Endothelial cell (in vitro differentiated cells): ENCODE data around the gene STAB2. TPM values are rescaled to one million over a fixed set of nuclear protein-coding genes. Genes with fewer than 3 reads are reported as not detected.

Experiments
- DNase-seq: peaks from one replicate; pipeline ENCODE4 v3.0.0; 2021; ENCODE audit warnings: low spot score
- H3K27ac Mint-ChIP-seq: one replicate; pipeline ENCODE4 v1.8.0; 2021; ENCODE audit warnings: mixed read lengths, inconsistent platforms; ENCODE audit not compliant: unreplicated experiment
- H3K27me3 Mint-ChIP-seq: one replicate; pipeline ENCODE4 v1.8.0; 2021; ENCODE audit warnings: mild to moderate bottlenecking, moderate library complexity, mixed read lengths, inconsistent platforms; ENCODE audit not compliant: unreplicated experiment
- H3K36me3 Mint-ChIP-seq: one replicate; pipeline ENCODE4 v1.8.0; 2021; ENCODE audit warnings: mild to moderate bottlenecking, low read depth, mixed read lengths, inconsistent platforms; ENCODE audit not compliant: unreplicated experiment
- H3K4me1 Mint-ChIP-seq: one replicate; pipeline ENCODE4 v1.8.0; 2021; ENCODE audit warnings: mild to moderate bottlenecking, mixed read lengths, inconsistent platforms; ENCODE audit not compliant: unreplicated experiment
- H3K4me3 Mint-ChIP-seq: one replicate; pipeline ENCODE4 v1.8.0; 2021; ENCODE audit warnings: mild to moderate bottlenecking, mixed read lengths, inconsistent platforms; ENCODE audit not compliant: unreplicated experiment
- H3K9me3 Mint-ChIP-seq: one replicate; pipeline ENCODE4 v1.8.0; 2021; ENCODE audit warnings: mixed read lengths, inconsistent platforms; ENCODE audit not compliant: unreplicated experiment
- CTCF ChIP-seq: fragments of 200-600 bp; sonication (generic); IDR thresholded peaks from one replicate; pipeline ENCODE4 v1.5.0; 2021; ENCODE audit warnings: antibody characterized with exemption; ENCODE audit not compliant: unreplicated experiment
- total RNA-seq: library from RNA; stranded (reverse); fragmentation: NEBNext Ultra II Directional; extraction: Animal tissue kit (Norgen Biotek cat#: 25700); gene quantifications from one replicate; pipeline ENCODE4 v1.2.1, GENCODE V29; 2021; ENCODE audit not compliant: unreplicated experiment

Gene STAB2
- total RNA-seq, 1 donor from 2014 or later = 0.10 TPM

- Mint-ChIP-seq H3K4me1 (peaks cover 15% of the 10 kb centered on the region), H3K36me3 (no peaks in the 10 kb centered on the region), H3K9me3 (no peaks in the 10 kb centered on the region), H3K4me3 (no peak overlapping the region), H3K27ac (peak overlapping the region; percentile 45), H3K27me3 (peaks cover 2% of the 10 kb centered on the region)
- no peak for DNase-seq
- no peak for TF ChIP-seq CTCF
Measured at GRCh38 chr12:103799504-103799856, 212.4 kb downstream of the STAB2 start.

GRCh38 chr12:103799857-103800771 lies 213.0 kb downstream of the STAB2 start:
- H3K4me3 Mint-ChIP-seq = no peak overlapping the region
- peaks cover 2% of the 10 kb centered on the region for H3K27me3 Mint-ChIP-seq
- H3K27ac Mint-ChIP-seq = peak overlapping the region; percentile 17
- no peak for DNase-seq
- peaks cover 15% of the 10 kb centered on the region for H3K4me1 Mint-ChIP-seq
- no peak for TF ChIP-seq CTCF
- H3K9me3 Mint-ChIP-seq = no peaks in the 10 kb centered on the region
- H3K36me3 Mint-ChIP-seq = no peaks in the 10 kb centered on the region

GRCh38 chr12:103801709-103802585 lies 214.9 kb downstream of the STAB2 start:
- no peak overlapping the region for H3K4me3 Mint-ChIP-seq
- H3K36me3 Mint-ChIP-seq = no peaks in the 10 kb centered on the region
- H3K27ac Mint-ChIP-seq = no peak overlapping the region
- no peak for DNase-seq
- H3K27me3 Mint-ChIP-seq = peaks cover 2% of the 10 kb centered on the region
- no peaks in the 10 kb centered on the region for H3K9me3 Mint-ChIP-seq
- TF ChIP-seq CTCF = no peak
- H3K4me1 Mint-ChIP-seq = peaks cover 15% of the 10 kb centered on the region

GRCh38 chr12:103802586-103802886 lies 215.5 kb downstream of the STAB2 start:
- no peak for DNase-seq
- no peak overlapping the region for H3K27ac Mint-ChIP-seq
- no peaks in the 10 kb centered on the region for H3K36me3 Mint-ChIP-seq
- peaks cover 15% of the 10 kb centered on the region for H3K4me1 Mint-ChIP-seq
- H3K4me3 Mint-ChIP-seq = no peak overlapping the region
- no peaks in the 10 kb centered on the region for H3K9me3 Mint-ChIP-seq
- no peak for TF ChIP-seq CTCF
- no peaks in the 10 kb centered on the region for H3K27me3 Mint-ChIP-seq

- H3K27ac Mint-ChIP-seq = no peak overlapping the region
- H3K4me1 Mint-ChIP-seq = peaks cover 15% of the 10 kb centered on the region
- DNase-seq = no peak
- no peak for TF ChIP-seq CTCF
- no peak overlapping the region for H3K4me3 Mint-ChIP-seq
- H3K27me3 Mint-ChIP-seq = no peaks in the 10 kb centered on the region
- no peaks in the 10 kb centered on the region for H3K9me3 Mint-ChIP-seq
- no peaks in the 10 kb centered on the region for H3K36me3 Mint-ChIP-seq
Measured at GRCh38 chr12:103803847-103804246, 216.8 kb downstream of the STAB2 start.
